WTC11 (cell line): ENCODE data around the gene HINFP. TPM values are rescaled to one million over a fixed set of nuclear protein-coding genes. Genes with fewer than 3 reads are reported as not detected.

Experiments
- ATAC-seq: fragments of 200-7000 bp; cut with Tn5 transposase; 2 replicates; pipeline ENCODE4 v1.10.0; 2021; ENCODE audit warnings: mild to moderate bottlenecking, moderate library complexity
- CTCF ChIA-PET: fragments of 300-600 bp; sonication (Branson Sonifier 250); formaldehyde crosslinking; loops from one replicate; lab custom pipeline; 2021; ENCODE audit warnings: antibody characterized with exemption; lab: Charles Lee
- POLR2A ChIA-PET: fragments of 350-600 bp; sonication (Branson Sonifier 250); formaldehyde crosslinking; loops from one replicate; lab custom pipeline; 2021; ENCODE audit warnings: antibody characterized with exemption; lab: Charles Lee
- DNase-seq: peaks from one replicate; pipeline ENCODE4 v3.0.0; 2021; ENCODE audit warnings: low spot score
- H3K27ac Mint-ChIP-seq: 2 replicates; pipeline ENCODE4 v1.8.0; 2021; ENCODE audit warnings: mixed read lengths
- H3K27me3 Mint-ChIP-seq: 2 replicates; pipeline ENCODE4 v1.8.0; 2021; ENCODE audit warnings: low read depth, mild to moderate bottlenecking, moderate library complexity, mixed read lengths
- H3K36me3 Mint-ChIP-seq: 2 replicates; pipeline ENCODE4 v1.8.0; 2021; ENCODE audit warnings: mixed read lengths
- H3K4me1 Mint-ChIP-seq: 2 replicates; pipeline ENCODE4 v1.8.0; 2022; ENCODE audit warnings: mixed read lengths
- H3K4me3 Mint-ChIP-seq: 2 replicates; pipeline ENCODE4 v1.8.0; 2021; ENCODE audit warnings: mild to moderate bottlenecking, moderate library complexity, mixed read lengths
- H3K9me3 Mint-ChIP-seq: 2 replicates; pipeline ENCODE4 v1.8.0; 2021; ENCODE audit warnings: mixed read lengths
- ARID4B ChIP-seq: sonication (generic); formaldehyde crosslinking; IDR thresholded peaks from 2 replicates; pipeline ENCODE4 v1.8.0; 2023; ENCODE audit warnings: missing genetic modification reagents, mild to moderate bottlenecking, borderline replicate concordance
- ATF1 ChIP-seq: sonication (generic); formaldehyde crosslinking; IDR thresholded peaks from 2 replicates; pipeline ENCODE4 v1.8.1; 2023; ENCODE audit warnings: mild to moderate bottlenecking, moderate library complexity, missing genetic modification reagents
- CREB1 ChIP-seq: sonication (generic); formaldehyde crosslinking; IDR thresholded peaks from 2 replicates; pipeline ENCODE4 v1.8.0; 2023; ENCODE audit warnings: mild to moderate bottlenecking, missing genetic modification reagents
- E2F1 ChIP-seq: sonication (generic); formaldehyde crosslinking; IDR thresholded peaks from 2 replicates; pipeline ENCODE4 v1.8.0; 2022; ENCODE audit warnings: mild to moderate bottlenecking, missing genetic modification reagents
- ESRRA ChIP-seq: sonication (generic); formaldehyde crosslinking; IDR thresholded peaks from 2 replicates; pipeline ENCODE4 v1.8.1; 2022; ENCODE audit warnings: mild to moderate bottlenecking, missing genetic modification reagents, borderline replicate concordance
- FOXP1 ChIP-seq: sonication (generic); formaldehyde crosslinking; IDR thresholded peaks from 2 replicates; pipeline ENCODE4 v1.8.0; 2022; ENCODE audit warnings: missing genetic modification reagents, mild to moderate bottlenecking, moderate library complexity, borderline replicate concordance
- IRF1 ChIP-seq: sonication (generic); formaldehyde crosslinking; IDR thresholded peaks from 2 replicates; pipeline ENCODE4 v1.8.0; 2023; ENCODE audit warnings: missing genetic modification reagents
- IRF2 ChIP-seq: sonication (generic); formaldehyde crosslinking; IDR thresholded peaks from 2 replicates; pipeline ENCODE4 v1.8.0; 2022; ENCODE audit warnings: low read depth, missing genetic modification reagents, borderline replicate concordance
- MLX ChIP-seq: sonication (generic); formaldehyde crosslinking; IDR thresholded peaks from 2 replicates; pipeline ENCODE4 v1.8.1; 2023; ENCODE audit warnings: mild to moderate bottlenecking, missing genetic modification reagents, moderate library complexity
- NR3C1 ChIP-seq: sonication (generic); formaldehyde crosslinking; conservative IDR thresholded peaks from 2 replicates; pipeline ENCODE4 v1.8.1; 2023; ENCODE audit warnings: low read depth, mild to moderate bottlenecking, missing genetic modification reagents
- PRRX2 ChIP-seq: fragments of 250-450 bp; sonication (Bioruptor Pico); IDR thresholded peaks from 2 replicates; pipeline ENCODE4 v1.8.0; 2021; ENCODE audit warnings: mild to moderate bottlenecking
- RORB ChIP-seq: fragments of 250-450 bp; sonication (Bioruptor Pico); IDR thresholded peaks from 2 replicates; pipeline ENCODE4 v1.9.0; 2021; ENCODE audit warnings: mild to moderate bottlenecking
- SOX15 ChIP-seq: fragments of 250-450 bp; sonication (Bioruptor Pico); IDR thresholded peaks from 2 replicates; pipeline ENCODE4 v1.9.0; 2021; ENCODE audit warnings: mild to moderate bottlenecking
- TEAD4 ChIP-seq: sonication (generic); formaldehyde crosslinking; IDR thresholded peaks from 2 replicates; pipeline ENCODE4 v1.8.0; 2022; ENCODE audit warnings: mild to moderate bottlenecking, missing genetic modification reagents
- ZNF232 ChIP-seq: sonication (generic); formaldehyde crosslinking; IDR thresholded peaks from 2 replicates; pipeline ENCODE4 v1.8.0; 2022; ENCODE audit warnings: mild to moderate bottlenecking, missing genetic modification reagents
- total RNA-seq: library from RNA; stranded (reverse); gene quantifications from 3 replicates; pipeline ENCODE4 v1.2.3, GENCODE V29; 2021
- TF ChIP-seq, protein P1 (sequence below): sonication (generic); formaldehyde crosslinking; IDR thresholded peaks from 2 replicates; pipeline ENCODE4 v1.8.1; 2023; ENCODE audit warnings: mild to moderate bottlenecking, missing genetic modification reagents, moderate library complexity
- TF ChIP-seq, protein P2 (sequence below): sonication (generic); formaldehyde crosslinking; IDR thresholded peaks from 2 replicates; pipeline ENCODE4 v1.8.0; 2022; ENCODE audit warnings: mild to moderate bottlenecking, missing genetic modification reagents
- TF ChIP-seq, protein P3 (sequence below): fragments of 250-450 bp; sonication (Bioruptor Pico); IDR thresholded peaks from 2 replicates; pipeline ENCODE4 v1.9.0; 2021; ENCODE audit warnings: mild to moderate bottlenecking
- TF ChIP-seq, protein P4 (sequence below): sonication (generic); formaldehyde crosslinking; IDR thresholded peaks from 2 replicates; pipeline ENCODE4 v1.8.0; 2022; ENCODE audit warnings: missing genetic modification reagents

The HINFP gene
- total RNA-seq, 1 experiment from 2014 or later = 35.4 TPM

- ATAC-seq = no peak
- no peak overlapping the region for H3K27ac Mint-ChIP-seq
- ChIA-PET CTCF (interaction anchor here (1.0 to 1.6 kb wide), 3 partner anchors 8 to 246 kb away, joined by 3 to 4 read pairs (median 3); partner anchors contain the start of genes CBL and DPAGT1), POLR2A (interaction anchor here (0.6 to 1.9 kb wide), 2 partner anchors 8 to 12 kb away, joined by 3 to 6 read pairs; partner anchors contain the start of genes DPAGT1 and HINFP)
- H3K4me3 Mint-ChIP-seq = no peak overlapping the region
- TF ChIP-seq, protein P1, sequence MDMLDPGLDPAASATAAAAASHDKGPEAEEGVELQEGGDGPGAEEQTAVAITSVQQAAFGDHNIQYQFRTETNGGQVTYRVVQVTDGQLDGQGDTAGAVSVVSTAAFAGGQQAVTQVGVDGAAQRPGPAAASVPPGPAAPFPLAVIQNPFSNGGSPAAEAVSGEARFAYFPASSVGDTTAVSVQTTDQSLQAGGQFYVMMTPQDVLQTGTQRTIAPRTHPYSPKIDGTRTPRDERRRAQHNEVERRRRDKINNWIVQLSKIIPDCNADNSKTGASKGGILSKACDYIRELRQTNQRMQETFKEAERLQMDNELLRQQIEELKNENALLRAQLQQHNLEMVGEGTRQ (CRISPR knock-in tag) = peak; percentile 43; the same call in 1 of the 2 replicates
- no peak for TF ChIP-seq FOXP1 (CRISPR knock-in tag)
- H3K4me1 Mint-ChIP-seq = peaks cover 31% of the 10 kb centered on the region
- H3K27me3 Mint-ChIP-seq = peaks cover 18% of the 10 kb centered on the region
- no peaks in the 10 kb centered on the region for H3K36me3 Mint-ChIP-seq
- DNase-seq = no peak
- no peaks in the 10 kb centered on the region for H3K9me3 Mint-ChIP-seq
These were observed 11.5 kb upstream of the HINFP start for GRCh38 chr11:119109843-119110242.

DNA sequence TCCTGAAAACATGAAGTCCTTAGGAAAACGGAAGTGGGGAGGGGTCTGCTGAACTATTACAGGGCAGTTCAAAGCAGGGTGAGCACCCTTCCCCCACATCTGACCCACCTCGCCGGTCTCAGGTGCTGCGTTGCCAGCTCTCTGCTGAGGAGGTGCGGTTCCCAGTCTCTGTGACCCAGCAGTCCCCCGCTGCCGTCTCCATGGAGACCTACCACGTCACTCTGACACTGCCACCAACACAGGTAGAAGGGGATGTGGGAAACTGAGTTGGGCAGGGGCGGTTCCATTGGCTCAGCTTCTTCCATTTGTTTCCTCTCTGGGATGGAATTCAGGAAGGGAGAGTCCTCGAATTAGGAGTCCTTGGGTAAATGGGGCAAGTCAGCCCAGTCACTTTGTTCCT, 10.9 kb upstream of the HINFP start:
- DNase-seq (peak; percentile 30), ATAC-seq (no peak)
- Mint-ChIP-seq H3K9me3 (no peaks in the 10 kb centered on the region), H3K4me1 (peaks cover 32% of the 10 kb centered on the region), H3K27ac (peak overlapping the region; percentile 32; the same call in 1 of the 2 replicates), H3K36me3 (no peaks in the 10 kb centered on the region; the same call in 1 of the 2 replicates), H3K27me3 (peaks cover 18% of the 10 kb centered on the region), H3K4me3 (no peak overlapping the region)
- TF ChIP-seq RORB (CRISPR knock-in tag) (no peak), IRF1 (CRISPR knock-in tag) (no peak), SOX15 (CRISPR knock-in tag) (no peak), ESRRA (CRISPR knock-in tag) (no peak), E2F1 (CRISPR knock-in tag) (no peak), MLX (CRISPR knock-in tag) (no peak), CREB1 (no peak), PRRX2 (CRISPR knock-in tag) (no peak), NR3C1 (CRISPR knock-in tag) (no peak), ZNF232 (CRISPR knock-in tag) (no peak), ATF1 (no peak), ARID4B (no peak), IRF2 (no peak), TEAD4 (CRISPR knock-in tag) (no peak)
- TF ChIP-seq, protein P2, sequence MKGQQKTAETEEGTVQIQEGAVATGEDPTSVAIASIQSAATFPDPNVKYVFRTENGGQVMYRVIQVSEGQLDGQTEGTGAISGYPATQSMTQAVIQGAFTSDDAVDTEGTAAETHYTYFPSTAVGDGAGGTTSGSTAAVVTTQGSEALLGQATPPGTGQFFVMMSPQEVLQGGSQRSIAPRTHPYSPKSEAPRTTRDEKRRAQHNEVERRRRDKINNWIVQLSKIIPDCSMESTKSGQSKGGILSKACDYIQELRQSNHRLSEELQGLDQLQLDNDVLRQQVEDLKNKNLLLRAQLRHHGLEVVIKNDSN = no peak
- TF ChIP-seq, protein P3, sequence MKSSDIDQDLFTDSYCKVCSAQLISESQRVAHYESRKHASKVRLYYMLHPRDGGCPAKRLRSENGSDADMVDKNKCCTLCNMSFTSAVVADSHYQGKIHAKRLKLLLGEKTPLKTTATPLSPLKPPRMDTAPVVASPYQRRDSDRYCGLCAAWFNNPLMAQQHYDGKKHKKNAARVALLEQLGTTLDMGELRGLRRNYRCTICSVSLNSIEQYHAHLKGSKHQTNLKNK = no peak
- TF ChIP-seq, protein P4, sequence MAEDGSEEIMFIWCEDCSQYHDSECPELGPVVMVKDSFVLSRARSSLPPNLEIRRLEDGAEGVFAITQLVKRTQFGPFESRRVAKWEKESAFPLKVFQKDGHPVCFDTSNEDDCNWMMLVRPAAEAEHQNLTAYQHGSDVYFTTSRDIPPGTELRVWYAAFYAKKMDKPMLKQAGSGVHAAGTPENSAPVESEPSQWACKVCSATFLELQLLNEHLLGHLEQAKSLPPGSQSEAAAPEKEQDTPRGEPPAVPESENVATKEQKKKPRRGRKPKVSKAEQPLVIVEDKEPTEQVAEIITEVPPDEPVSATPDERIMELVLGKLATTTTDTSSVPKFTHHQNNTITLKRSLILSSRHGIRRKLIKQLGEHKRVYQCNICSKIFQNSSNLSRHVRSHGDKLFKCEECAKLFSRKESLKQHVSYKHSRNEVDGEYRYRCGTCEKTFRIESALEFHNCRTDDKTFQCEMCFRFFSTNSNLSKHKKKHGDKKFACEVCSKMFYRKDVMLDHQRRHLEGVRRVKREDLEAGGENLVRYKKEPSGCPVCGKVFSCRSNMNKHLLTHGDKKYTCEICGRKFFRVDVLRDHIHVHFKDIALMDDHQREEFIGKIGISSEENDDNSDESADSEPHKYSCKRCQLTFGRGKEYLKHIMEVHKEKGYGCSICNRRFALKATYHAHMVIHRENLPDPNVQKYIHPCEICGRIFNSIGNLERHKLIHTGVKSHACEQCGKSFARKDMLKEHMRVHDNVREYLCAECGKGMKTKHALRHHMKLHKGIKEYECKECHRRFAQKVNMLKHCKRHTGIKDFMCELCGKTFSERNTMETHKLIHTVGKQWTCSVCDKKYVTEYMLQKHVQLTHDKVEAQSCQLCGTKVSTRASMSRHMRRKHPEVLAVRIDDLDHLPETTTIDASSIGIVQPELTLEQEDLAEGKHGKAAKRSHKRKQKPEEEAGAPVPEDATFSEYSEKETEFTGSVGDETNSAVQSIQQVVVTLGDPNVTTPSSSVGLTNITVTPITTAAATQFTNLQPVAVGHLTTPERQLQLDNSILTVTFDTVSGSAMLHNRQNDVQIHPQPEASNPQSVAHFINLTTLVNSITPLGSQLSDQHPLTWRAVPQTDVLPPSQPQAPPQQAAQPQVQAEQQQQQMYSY (CRISPR knock-in tag) = no peak
- POLR2A ChIA-PET = interaction anchor here (0.6 to 1.9 kb wide), 2 partner anchors 8 to 11 kb away, joined by 3 to 6 read pairs; partner anchors contain the start of genes DPAGT1 and HINFP
- CTCF ChIA-PET = interaction anchor here (1.0 kb wide), 2 partner anchors 8 to 96 kb away, joined by 3 to 4 read pairs; partner anchors contain the start of genes CBL and DPAGT1
